NCI-H1417 treated with DMSO at 0.1 percent for 48 hours (cell line): ENCODE data around the gene LAMC1.
"Not testable (repeated sequence)": the region's sequence is repeated elsewhere in the genome, so short reads cannot be mapped to it uniquely, and the experiment has no call there.

ENCODE experiments used
- DNase-seq: peaks from one replicate; lab custom pipeline; 2025; lab: John Stamatoyannopoulos, UW

LAMC1 gene

DNA sequence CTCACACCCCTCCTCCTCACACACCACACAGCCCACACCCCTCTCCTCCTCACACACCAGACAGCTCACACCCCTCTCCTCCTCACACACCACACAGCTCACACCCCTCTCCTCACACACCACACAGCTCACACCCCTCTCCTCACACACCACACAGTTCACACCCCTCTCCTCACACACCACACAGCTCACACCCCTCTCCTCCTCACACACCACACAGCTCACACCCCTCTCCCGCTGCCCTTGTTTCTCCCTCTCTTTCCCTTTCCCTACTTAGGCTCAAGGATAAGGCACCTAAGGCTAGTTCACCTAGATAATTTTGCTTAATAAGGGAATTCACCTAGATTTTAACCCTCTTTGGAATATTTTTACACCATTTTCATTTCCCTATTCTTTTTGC, 126.8 kb downstream of the LAMC1 start:
- DNase-seq, result not testable (repeated sequence)

DNA sequence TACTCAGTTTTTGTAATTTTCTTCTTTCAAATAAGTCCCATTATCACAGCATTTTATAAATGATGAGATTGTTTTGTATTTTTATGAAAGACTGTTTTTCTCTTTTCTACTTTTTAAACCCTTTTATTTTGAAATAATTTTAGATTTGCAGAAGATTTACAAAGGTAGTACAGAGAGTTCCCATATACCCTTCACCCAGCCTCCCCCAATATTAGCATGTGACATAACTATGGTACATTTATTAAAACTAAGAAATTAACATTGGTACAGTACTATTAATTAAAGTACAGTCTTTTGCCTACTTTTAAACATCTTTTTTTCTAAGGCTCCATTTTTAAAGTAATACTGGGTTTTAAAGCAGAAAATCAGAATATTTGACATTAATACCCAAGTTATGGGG, 127.2 kb downstream of the LAMC1 start:
- DNase-seq, result no peak

DNA sequence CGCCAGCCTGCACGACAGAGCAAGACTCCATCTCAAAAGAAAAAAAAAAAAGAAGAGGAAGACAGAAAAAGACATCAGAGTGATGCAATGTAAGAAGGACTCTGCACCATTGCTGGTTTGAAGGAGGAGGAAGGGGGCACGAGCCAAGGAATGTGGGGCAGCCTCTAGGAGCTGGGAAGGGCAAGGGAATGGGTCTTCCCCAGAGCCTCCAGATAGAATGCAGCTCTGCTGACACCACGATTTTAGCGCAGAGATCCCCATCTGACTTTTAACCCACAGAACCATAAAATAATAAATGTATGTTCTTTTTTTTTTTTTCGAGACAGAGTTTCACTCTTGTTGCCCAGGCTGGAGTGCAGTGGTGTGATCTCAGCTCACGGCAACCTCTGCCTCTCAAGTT, 129.0 kb downstream of the LAMC1 start:
- no peak for DNase-seq

DNA sequence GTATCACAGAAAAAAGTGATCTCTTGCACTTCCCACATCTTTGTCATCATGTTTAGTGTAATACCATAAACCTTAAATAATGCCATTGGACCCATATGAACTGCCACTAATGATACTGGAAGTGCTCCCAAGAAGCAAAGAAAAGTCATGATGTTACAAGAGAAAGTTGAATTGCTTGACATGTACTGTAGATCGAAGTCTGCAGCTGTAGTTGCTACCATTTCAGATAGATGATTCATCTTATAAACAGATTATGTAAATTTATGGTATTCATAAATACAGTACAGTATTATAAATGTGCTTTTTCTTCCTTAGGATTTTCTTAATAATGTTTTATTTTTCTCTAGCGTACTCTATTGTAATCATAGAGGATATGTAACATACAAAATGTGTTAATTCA, 132.7 kb downstream of the LAMC1 start:
- no peak for DNase-seq

DNA sequence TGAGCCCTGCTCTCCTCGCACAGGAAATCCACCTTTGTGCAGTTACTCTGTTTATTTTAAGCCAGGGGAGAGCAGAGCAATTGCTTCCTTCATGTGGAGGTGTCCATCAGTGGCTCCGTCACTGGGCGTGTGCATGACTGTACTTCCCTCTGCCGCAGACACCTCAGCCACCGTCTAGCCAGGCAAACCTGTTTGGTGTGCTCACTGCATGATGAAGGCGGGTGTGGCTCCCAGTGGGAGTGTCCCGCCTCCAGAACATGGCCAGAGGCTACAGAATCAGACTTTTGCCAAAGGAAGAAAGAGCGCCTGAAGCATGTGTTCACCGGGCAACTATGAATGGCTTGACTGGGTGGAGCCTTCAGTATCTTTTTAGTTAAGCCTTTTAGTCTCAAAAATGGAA, 136.7 kb downstream of the LAMC1 start:
- DNase-seq, result no peak

DNA sequence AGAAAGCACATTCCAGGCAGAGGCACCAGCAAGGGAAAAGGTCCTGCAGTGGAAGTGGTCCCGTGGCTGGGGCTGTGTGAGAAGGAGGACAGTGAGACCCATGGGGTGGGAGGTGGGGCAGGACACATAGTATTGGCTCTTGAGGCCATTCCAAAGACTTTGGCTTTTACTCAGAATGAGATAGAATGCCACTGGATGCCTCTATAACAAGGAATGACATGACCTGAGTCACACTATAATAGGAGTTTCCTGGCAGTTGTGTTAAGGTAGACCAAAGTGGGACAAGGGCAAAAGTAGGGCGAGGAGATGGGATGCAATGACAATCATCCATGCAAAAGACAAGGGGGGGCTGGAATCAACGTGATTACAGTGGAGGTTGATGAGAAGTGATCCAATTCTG, 138.2 kb downstream of the LAMC1 start:
- DNase-seq, result no peak

DNA sequence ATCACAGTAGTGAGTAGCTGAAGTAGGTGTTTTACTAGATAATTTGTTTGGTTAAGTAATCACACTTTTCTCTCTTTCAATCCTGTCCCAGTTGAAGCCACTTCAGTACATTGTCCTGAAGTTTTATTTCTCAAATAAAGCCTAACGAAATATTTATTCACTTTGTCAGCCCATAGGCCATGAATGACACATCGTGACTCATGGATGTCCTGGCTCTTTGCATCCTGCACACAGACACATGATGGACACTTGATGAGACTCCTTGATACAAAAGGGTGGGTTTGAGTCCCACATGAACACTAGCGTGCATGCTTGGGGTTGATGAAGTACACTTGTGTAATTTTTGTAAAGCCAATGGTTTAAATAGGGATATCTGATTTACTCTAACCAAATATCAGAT, 140.1 kb downstream of the LAMC1 start:
- DNase-seq, result no peak

DNA sequence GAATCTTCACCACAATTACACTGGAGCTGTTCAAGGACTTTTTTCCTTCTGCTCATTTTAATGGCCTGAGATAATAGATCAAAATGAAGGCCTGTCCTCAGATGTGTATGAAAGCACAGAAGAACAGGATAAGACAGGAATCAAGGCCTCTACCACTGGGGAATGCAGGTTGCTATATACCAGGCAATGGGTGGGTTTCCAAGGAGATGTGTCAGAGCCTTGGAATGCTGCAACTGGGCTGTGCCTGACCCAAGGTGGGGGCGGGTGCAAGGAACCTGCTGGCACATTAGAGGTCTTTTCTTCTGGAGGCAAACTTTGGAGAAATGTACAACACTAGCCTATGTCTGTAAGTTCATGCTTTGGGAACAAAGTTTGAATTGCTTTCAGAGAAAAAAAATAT, 141.1 kb downstream of the LAMC1 start:
- no peak for DNase-seq

DNA sequence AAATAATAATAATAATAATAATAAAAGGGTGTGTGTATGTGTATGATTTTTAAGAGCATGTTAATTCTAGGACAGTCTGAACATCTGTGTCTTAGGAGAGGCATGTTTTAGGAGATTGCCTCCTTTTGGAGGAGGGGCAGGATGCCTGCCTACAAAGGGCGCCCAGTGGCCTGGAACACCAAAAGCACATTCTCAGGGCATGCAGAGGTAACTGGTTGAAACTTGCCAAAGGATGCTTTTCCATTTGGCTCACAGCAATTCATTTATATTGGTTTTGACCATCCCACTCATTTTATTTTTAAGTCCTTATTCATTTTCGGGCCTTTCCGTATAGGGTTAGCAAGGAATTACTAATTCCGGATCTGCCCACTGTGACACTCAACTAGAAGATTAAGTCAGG, 141.7 kb downstream of the LAMC1 start:
- no peak for DNase-seq

DNA sequence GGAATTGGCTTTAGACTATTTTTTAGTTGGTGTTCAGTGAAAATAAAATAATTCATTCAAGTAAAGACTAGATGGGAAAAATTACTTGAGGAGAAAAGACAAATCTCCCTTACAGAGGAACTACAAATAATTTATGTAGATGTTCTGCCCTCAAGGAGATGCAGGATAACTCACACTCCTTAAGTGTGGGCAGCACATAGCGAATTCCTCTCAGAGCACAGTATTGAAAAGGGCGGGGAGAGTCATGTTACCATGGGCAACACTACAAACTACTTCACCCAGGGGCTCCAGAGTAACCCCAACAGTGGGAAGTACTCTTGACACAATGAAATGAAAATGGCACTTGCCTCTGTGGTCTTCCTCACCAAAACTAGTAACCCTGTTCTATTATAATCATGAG, 142.2 kb downstream of the LAMC1 start:
- DNase-seq, result no peak

DNA sequence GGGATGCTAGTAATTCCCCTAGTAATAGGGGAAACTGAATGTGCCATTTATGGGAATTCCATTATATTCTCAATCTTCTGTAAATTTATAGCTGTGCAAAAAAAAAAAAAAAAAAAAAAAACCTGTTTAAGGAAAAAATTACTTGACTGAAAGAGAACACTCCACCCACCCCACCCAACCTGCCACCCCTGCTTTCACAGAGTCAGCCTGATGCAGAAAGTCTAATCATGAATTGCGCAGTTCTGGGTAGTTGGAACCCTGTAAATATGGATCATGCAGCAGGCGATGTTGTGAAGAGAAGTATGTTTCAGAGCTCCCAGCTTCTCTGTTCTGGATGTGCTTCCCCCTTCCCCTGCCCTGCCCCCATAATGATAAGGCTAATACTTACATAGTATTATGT, 143.2 kb downstream of the LAMC1 start:
- DNase-seq, result no peak

DNA sequence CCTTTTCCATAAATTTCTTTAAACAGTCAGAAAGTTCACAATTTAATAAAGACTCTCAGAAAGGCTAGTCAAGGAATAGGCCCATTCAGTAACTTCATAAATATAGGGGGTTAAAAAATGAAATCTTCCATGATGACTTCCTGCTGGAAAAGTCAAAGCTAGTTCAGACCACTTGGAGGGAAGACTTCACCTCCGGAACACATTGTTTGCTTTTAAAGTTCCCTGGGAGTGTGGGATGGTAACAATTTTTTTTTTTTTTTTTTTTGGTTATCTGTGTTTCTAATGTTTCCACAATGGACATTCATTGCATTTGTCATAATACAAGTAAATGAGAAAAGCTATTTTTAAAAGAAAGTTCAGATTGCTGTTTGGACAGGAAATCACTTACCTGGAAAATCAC, 144.5 kb downstream of the LAMC1 start:
- no peak for DNase-seq

DNA sequence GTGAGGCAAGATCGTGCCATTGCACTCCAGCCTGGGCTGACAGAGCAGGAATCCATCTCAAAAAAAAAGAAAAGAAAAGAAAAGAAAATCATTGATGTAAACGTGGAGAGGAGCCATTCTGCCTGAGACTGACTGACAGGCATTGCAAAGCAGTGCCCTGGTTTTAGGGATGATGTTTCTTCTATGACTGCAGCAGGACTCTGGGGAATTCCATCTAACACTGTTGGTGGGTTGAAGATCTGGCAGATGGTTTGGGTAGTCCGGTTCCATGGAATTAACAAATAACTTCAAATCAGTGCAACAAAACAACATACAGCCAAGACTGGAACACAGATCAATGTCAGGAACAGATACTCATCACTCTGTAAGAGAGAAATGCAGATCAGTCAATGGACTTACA, 145.1 kb downstream of the LAMC1 start:
- DNase-seq, result no peak

DNA sequence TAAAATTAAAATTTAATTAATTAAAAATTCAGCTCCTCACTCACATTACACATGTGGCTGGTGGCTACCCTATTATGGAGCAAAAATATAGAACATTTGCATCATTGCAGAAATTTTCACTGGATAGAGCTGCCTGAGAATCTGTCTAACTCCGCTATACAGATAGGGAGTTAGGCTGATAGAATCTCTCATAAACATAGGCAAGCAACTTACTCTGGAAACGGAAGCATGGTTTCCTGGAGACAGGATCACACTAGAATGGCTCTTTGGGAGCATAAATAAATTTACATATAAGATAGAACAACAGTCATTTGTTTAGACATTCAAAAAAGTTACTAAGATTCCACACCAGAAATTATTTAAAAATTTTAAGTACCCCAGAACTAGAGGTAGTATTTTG, 150.6 kb downstream of the LAMC1 start:
- DNase-seq, result no peak

DNA sequence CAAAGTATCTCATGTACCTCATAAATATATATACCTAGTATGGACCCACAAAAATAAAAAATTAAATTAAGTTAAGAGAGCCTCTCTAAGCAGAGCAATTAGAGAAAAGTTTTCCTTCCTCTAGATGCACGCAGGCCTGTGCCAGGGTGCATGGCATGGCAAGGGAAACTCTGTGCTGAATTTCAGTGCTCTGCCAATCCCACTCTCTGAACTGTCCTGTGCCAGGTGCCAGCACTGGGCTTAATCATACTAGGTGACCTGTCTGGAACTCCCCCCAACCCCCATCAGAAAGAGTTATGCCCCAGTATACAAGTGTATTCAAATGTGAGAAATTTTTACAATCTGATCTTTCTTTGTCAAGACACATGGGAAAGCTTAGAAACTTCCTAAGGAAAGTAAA, 152.4 kb downstream of the LAMC1 start:
- no peak for DNase-seq

DNA sequence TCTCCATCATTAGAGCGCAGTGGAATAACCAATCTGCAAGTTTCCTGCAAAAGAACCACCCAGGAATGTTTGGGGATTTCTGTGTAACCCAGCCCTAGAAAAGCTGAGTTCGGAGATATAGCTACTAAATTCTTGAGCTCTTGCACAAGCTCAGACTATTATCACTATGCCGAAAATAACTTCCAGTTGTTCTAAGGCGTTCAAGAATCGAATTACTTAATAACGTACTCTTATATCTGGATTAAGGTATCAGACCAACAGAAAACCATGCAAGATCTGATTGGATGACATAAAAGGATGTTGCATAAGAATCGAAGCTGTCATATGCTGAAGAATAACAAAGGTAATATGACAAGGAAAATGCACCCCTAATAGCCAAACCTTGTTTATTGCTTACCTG, 155.3 kb downstream of the LAMC1 start:
- no peak for DNase-seq

DNA sequence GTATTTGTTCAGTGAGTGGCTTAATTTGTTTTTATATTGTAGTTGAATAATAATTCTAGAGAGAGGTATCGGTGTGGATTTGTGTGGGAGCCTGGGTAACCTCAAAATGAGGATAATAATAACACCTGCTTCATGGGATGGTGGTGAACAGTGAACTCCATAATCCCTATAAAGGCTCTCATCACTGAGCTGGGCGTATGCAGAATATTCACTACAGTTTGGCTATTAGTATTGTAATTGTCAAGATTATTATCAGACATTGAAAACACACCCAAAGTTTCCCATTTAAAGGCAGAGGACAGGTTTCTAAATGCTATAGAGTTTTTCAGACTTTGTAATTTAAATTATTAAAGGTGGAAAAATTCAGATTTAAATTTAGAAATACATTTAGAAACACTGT, 155.8 kb downstream of the LAMC1 start:
- DNase-seq, result no peak

DNA sequence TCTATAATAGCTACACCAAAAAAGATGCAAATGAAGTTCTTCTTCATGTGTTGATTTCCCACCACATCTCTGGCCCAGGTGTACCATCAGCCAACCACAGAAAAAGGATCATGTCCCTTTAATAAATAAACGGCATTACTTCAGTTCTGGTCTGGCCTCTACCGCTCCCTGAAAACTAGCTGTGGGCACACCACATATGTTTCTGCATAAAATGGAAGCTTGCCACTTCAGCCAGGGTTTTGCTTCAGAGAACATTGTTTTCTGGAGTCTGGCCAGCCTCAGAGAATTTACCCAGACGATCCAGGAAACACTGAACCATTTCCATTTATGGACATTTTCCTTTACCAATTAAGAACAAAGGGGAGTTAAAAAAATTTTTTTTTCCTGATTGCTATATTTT, 157.0 kb downstream of the LAMC1 start:
- DNase-seq, result no peak

DNA sequence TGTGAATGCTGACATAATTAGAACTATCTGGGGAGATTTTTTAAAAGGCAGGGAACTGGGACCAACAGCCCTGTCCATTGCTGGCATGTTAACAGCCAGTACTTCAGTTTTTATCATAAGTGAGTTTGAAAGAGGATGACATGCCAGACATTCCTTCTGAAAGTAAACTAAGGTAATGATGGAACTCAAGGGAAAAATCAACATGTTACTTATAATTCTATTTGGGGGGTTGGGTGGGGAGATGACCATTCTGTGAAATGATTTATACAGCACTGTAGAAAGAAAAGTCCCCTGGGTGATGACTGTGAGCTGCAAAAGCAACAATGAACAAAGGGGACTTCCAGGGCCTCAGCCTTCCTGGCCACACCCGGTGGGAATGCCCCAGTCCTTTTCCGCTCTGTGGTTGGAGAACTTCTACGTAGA, 157.4 kb downstream of the LAMC1 start:
- DNase-seq, result no peak

DNA sequence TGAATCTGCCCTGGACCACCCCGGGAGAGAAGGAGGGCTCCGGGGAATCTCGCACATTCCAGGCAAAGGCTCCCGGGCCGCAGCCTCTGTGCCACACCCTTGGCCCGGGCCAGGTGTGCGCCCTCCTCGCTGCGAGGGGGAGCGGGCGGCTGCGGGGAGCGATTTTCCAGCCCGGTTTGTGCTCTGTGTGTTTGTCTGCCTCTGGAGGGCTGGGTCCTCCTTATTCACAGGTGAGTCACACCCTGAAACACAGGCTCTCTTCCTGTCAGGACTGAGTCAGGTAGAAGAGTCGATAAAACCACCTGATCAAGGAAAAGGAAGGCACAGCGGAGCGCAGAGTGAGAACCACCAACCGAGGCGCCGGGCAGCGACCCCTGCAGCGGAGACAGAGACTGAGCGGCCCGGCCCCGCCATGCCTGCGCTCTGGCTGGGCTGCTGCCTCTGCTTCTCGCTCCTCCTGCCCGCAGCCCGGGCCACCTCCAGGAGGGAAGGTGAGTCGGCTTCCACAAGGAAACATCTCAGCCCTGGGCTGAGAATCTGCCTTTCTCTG, 162.8 kb downstream of the LAMC1 start, which contains the start of gene LAMC2:
TSS of gene LAMC2 (plus strand) at position 324 of the 550 bp plus-strand sequence. CDS start at position 413, 89 bp downstream.
- DNase-seq, result no peak

DNA sequence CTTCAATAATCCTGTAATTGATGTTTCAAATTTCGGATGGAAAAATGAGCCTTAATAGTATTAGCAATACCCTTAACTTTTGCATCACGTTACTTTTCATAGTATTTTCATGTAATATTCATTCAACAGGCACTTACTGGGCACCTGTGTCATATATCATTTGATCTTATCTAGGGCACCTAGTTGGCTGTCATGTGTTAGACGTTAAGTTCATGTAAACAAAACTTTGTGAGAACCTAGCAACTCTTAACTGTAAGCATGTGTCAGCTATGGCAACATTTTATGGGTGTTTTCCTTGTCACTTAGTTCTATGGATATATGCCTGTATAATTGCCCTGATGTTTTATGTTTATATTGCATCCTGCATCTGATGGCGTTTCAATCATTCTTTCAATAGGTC, 163.6 kb downstream of the LAMC1 start:
- DNase-seq, result no peak

DNA sequence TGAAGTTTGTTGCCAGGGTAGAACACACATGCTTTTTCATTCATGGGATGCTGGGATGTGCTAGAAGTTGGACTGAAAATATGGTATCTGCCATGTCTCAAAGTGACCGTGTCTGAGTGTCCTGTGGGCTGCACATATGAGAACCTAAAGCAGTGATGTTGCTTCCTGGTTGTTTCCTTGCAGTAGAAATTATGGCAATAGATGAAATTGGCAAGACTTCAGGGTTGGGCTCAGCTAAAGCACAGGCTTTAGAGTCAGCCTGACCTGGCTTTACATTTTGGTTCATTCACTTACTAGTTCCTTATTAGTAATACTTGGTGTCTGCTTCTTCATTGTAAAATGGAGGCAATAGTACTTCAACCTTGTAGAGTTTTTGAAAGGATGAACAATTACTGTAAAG, 165.0 kb downstream of the LAMC1 start:
- DNase-seq, result no peak

DNA sequence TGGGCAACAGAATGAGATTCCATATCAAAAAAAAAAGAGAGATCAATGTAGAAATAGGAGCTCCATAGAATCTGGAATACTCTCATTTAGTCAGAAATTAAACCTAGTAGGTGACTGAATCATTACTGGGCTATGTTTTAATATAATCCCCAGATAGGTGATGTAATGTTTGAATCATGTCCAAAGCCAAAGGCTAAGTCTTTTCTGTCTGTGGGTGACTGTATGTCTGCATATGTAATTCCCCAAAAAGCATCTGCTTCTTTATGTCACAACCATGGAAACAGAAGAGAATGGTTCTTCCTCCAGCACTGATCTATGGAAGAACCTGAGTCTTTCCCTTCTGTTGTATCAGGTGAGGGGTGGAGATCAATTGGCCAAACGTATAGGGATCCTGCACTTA, 168.6 kb downstream of the LAMC1 start:
- DNase-seq, result no peak

DNA sequence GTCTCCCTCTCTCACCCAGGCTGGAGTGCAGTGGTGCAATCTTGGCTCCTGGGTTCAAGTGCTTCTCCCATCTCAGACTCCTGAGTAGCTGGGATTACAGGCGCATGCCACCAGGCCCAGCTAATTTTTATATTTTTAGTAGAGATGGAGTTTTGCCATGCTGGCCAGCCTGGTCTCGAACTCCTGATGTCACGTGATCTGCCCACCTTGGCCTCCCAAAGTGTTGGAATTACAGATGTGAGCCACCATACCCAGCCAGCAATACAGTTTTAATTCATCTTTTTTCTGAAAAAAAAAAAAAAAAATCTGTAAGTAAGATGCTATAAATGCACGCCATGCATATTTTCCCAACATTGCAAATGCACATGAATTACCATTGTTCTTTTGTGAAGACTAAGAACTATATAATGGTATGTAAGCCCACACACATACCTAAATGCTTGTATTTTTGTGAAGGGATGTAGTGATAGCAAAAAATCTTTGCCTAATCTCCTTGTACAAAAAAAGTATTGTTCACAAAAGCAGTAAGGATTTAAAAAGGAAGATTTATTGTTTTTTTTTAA, 170.8 kb downstream of the LAMC1 start:
- DNase-seq, result no peak
